Esophagus (tissue), 2 donors: Measurements from ENCODE around the gene RAD51D. TPM values are rescaled to one million over a fixed set of nuclear protein-coding genes. Genes with fewer than 3 reads are reported as not detected.
"Not testable (repeated sequence)": the region's sequence is repeated elsewhere in the genome, so short reads cannot be mapped to it uniquely, and the experiment has no call there.

Experiments
- H3K27ac ChIP-seq, 2 donors: one replicate each; pipeline ENCODE4 v1.5.1; 2013; ENCODE audit warnings: low read depth in 2 of 2, mild to moderate bottlenecking in 2 of 2, inconsistent platforms in 1 of 2, low read length in 1 of 2, moderate library complexity in 1 of 2
- H3K27me3 ChIP-seq, 2 donors: one replicate each; pipeline ENCODE4 v1.6.1; 2013; ENCODE audit warnings: low read length in 2 of 2, control low read depth in 1 of 2, mild to moderate bottlenecking in 1 of 2; ENCODE audit not compliant: insufficient read depth in 2 of 2, control insufficient read depth in 1 of 2
- H3K36me3 ChIP-seq, 2 donors: one replicate each; pipeline ENCODE4 v1.6.1; 2013; ENCODE audit warnings: low read length in 1 of 2; ENCODE audit not compliant: control insufficient read depth in 2 of 2, insufficient read depth in 2 of 2
- H3K4me1 ChIP-seq, 2 donors: one replicate each; pipeline ENCODE4 v1.6.1; 2013; ENCODE audit warnings: low read length in 1 of 2; ENCODE audit not compliant: control insufficient read depth in 2 of 2, insufficient read depth in 2 of 2
- H3K4me3 ChIP-seq, 2 donors: one replicate each; pipeline ENCODE4 v1.5.1; 2013; ENCODE audit warnings: low read length in 2 of 2, mild to moderate bottlenecking in 2 of 2, low read depth in 1 of 2, moderate library complexity in 1 of 2
- H3K9me3 ChIP-seq, 2 donors: one replicate each; pipeline ENCODE4 v1.6.1; 2013; ENCODE audit warnings: mild to moderate bottlenecking in 2 of 2, low read depth in 1 of 2, low read length in 1 of 2, moderate library complexity in 1 of 2; ENCODE audit not compliant: control insufficient read depth in 2 of 2, insufficient read depth in 1 of 2
- WGBS, 2 donors: extraction: QIAGEN DNeasy Blood & Tissue Kit; methylation state at CpG; one replicate each; pipeline ENCODE4 v1.1.7; 2013; 5-methylcytosine and 5-hydroxymethylcytosine counted together
- polyA plus RNA-seq, 2 donors: library from polyadenylated mRNA; stranded (reverse); fragments of 200-250 nt; gene quantifications; one replicate each; pipeline ENCODE4 v1.2.3, GENCODE V29; 2013
- donor health status: healthy with polysubstance abuse.
- donor health status: Bipolar disorder and iron deficiency.

RAD51D gene
- polyA plus RNA-seq, 2 donors: 2.7 to 3.8 TPM

DNA sequence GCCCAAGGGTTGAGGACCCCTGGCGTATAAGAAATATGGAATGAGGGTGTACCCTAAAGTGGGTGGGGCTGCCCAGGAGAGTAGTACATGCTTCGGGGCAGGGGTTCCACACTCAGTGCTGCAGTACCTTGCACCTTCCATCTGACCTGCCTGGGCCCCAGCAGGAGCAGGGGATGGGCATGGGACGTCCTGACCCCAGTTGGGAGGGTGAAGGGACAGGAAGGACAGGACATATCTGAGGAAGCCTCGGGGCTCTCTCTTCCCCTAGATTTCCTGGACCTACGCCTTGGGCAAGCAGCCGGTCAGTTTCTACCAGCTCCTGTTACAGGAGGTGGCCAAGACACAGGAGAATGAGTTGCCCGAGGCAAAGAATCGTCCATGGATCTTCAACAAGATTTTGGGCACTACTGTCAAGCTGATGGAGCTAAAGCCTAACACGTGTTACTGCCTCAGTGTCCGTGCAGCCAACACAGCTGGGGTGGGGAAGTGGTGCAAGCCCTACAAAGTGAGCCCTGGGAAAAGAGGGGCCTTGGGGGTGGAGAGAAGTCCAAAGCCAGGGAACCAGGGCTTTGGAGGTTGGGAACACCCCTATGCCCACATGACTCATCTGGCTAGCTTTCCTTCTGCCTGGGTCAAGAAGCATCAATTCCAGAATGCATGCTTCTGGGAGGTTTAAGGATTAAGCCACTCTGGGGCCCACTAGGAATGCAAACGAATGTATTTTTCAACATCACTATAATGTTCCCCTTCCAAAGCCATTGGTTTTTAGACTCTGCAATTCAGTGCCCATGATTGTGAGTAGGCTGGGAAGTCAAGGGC, 9.7 kb upstream of the RAD51D start:
- WGBS, 2 donors: 76 to 78% methylated on average over 11 of the region's 11 CpGs
- Histone ChIP-seq H3K4me1 (peaks cover 0 to 2% of the 10 kb centered on the region in 2 donors), H3K4me3 (no peak overlapping the region), H3K27me3 (no peaks in the 10 kb centered on the region), H3K9me3 (no peaks in the 10 kb centered on the region), H3K27ac (no peak overlapping the region), H3K36me3 (peaks cover 7 to 30% of the 10 kb centered on the region in 2 donors)

GRCh38 chr17:35127751-35128514, 8.3 kb upstream of the RAD51D start:
- H3K27ac ChIP-seq: no peak overlapping the region
- 75 to 86% methylated on average over 11 of the region's 11 CpGs for WGBS, 2 donors
- peaks cover 0 to 2% of the 10 kb centered on the region in 2 donors for H3K4me1 ChIP-seq
- no peaks in the 10 kb centered on the region for H3K27me3 ChIP-seq
- no peaks in the 10 kb centered on the region for H3K9me3 ChIP-seq
- H3K4me3 ChIP-seq: no peak overlapping the region
- peaks cover 4 to 17% of the 10 kb centered on the region in 2 donors for H3K36me3 ChIP-seq

DNA sequence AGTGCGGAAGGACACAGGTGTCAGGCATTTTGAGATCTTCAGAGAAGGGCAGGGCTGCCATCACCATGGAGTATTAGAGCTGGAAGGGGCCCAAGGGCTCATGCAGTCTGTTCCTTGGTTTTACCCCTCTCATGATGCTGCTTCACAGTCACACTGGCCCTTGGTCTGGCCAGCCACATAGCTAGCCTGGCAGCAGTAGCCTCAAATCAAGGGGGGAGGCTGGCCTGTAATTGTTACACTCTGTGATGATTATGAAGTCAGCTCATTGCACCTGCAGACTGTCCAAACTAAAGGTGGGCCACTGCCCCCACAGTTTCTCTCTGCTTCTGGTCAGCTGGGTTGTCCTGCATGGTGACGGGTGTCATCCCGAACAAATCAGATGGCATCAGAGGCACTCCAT, 1.7 kb upstream of the RAD51D start, which contains the start of gene FNDC8:
Gene FNDC8, plus strand, starts transcription at position 301 of the 400 bp plus-strand sequence. Its CDS starts 79 bp downstream, at position 380.
- Histone ChIP-seq H3K4me1 (peaks cover 3% of the 10 kb centered on the region in 2 donors), H3K27me3 (no peaks in the 10 kb centered on the region), H3K36me3 (no peaks in the 10 kb centered on the region), H3K27ac (no peak within 1 kb of the TSS), H3K9me3 (no peaks in the 10 kb centered on the region), H3K4me3 (no peak within 1 kb of the TSS)
- WGBS, 2 donors: 88 to 93% methylated on average over 3 of the region's 3 CpGs

DNA sequence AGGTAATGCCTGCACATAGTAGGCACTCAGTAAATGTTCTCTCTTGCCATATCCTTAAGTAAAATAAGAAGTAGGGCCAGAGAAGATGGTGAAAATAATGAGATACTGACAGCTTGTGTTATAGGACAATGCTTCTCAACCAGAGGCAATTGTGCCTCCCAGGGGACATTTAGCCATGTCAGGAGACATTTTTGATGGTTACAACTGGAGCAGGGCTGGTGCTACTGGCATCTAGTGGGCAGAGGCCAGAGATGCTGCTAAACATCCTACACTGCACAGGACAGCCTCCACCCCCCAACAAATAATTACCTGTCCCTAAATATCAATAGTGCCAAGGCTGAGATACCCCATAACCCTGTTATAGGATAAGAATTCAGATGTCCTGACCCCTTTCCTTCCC, 1.7 kb downstream of the RAD51D start:
- H3K9me3 ChIP-seq: no peaks in the 10 kb centered on the region
- no peak overlapping the region for H3K4me3 ChIP-seq
- peaks cover 3% of the 10 kb centered on the region in 2 donors for H3K4me1 ChIP-seq
- H3K27ac ChIP-seq: no peak overlapping the region
- no peaks in the 10 kb centered on the region for H3K36me3 ChIP-seq
- no peaks in the 10 kb centered on the region for H3K27me3 ChIP-seq

- 87 to 90% methylated on average over 12 of the region's 12 CpGs for whole genome bisulfite sequencing, 2 donors
- Histone ChIP-seq H3K27ac (no peak overlapping the region), H3K27me3 (no peaks in the 10 kb centered on the region), H3K4me1 (peaks cover 0 to 3% of the 10 kb centered on the region in 2 donors), H3K4me3 (no peak overlapping the region), H3K9me3 (no peaks in the 10 kb centered on the region), H3K36me3 (no peaks in the 10 kb centered on the region)
These were observed 2.8 kb downstream of the RAD51D start for GRCh38 chr17:35116845-35117244.

DNA sequence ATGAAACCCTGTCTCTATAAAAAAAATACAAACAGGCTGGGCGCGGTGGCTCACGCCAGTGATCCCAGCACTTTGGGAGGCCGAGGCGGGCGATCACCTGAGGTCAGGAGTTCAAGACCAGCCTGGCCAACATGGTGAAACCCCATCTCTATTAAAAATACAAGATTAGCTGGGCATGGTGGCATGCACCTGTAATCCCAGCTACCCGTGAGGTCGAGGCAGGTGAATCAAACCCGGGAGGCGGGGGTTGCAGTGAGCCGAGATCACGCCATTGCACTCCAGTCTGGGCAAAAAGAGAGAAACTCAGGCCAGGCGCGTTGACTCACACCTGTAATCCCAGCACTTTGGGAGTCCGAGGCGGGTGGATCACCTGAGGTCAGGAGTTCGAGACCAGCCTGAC, 8.9 kb downstream of the RAD51D start:
- not testable (repeated sequence) for H3K36me3 ChIP-seq, H3K4me3 ChIP-seq, H3K9me3 ChIP-seq, H3K27me3 ChIP-seq, H3K27ac ChIP-seq, H3K4me1 ChIP-seq
- WGBS, 2 donors: 97 to 99% methylated on average over 17 of the region's 17 CpGs

DNA sequence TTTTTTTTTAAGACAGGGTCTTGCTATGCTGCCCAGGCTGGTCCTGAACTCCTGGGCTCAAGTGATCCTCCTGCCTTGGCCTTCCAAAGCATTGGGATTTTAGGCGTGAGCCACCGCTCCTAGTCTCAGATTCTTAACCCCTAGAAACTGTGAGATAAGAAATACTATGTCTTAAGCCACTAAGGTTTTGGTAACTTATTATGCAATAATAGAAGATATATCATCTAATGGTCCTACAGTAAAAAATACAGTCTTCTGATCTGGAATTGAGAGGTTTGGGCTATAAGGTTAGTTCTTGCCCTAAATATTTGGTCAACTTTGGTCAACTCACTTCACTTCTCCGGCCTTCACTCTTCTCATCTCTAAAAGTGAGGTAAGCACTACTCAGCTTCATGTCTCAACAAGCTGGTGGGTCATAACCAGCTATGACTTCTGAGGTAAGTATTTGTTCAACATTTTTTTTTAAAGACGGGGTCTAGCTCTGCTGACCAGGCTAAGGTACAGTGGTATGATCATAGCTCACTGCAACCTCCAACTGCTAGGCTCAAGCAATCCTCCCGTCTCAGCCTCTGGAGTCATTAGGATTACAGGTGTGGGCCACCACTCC, 14.7 kb downstream of the RAD51D start:
- Histone ChIP-seq H3K4me1 (no peaks in the 10 kb centered on the region), H3K36me3 (peaks cover 5 to 9% of the 10 kb centered on the region in 2 donors)

DNA sequence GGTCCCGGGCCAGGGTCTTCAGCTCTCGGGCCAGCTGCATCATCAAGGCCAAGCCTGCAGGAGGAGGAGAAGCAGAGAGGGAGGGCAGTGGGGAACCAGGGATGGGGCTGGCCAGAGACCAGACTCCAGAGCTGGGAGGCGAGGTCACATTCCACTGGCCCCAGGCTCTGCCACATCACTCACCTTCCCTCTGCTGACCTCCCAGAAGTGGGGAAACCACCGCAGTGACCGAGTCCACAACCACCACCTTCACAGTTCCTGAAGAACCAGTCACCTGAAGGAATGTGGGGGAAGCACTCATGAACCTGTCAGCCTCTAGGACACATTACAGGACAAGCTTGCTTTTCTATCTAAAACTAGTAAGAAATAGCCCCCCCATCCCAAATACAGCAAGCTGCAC, 16.4 kb downstream of the RAD51D start:
- Histone ChIP-seq H3K36me3 (peaks cover 5 to 9% of the 10 kb centered on the region in 2 donors), H3K9me3 (no peaks in the 10 kb centered on the region), H3K4me3 (no peak overlapping the region), H3K4me1 (no peaks in the 10 kb centered on the region), H3K27me3 (no peaks in the 10 kb centered on the region), H3K27ac (no peak overlapping the region)
- WGBS, 2 donors: 92 to 97% methylated on average over 5 of the region's 5 CpGs

More for the DNA sequence above, 14.7 kb downstream of the RAD51D start:
- H3K27me3 ChIP-seq: no peaks in the 10 kb centered on the region
- H3K27ac ChIP-seq: no peak overlapping the region
- WGBS, 2 donors: 95 to 98% methylated on average over 5 of the region's 5 CpGs
- no peaks in the 10 kb centered on the region for H3K9me3 ChIP-seq
- no peak overlapping the region for H3K4me3 ChIP-seq

DNA sequence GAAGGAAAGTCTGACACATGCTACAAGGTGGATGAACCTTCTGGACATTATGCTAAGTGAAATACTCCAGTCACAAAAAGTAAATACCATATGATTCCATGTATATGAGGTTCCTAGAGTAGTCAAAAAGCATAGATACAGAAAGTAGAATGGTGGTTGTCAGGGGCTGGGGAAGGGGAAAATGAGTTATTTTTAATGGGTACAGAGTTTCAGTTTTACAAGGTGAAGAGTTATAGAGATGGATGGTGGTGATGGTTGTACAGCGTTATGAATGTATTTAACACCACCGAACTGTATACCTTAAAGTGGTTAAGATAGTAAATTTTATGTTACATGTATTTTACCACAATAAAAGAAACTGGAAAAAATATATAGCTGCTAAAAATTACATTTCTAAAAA, 17.9 kb downstream of the RAD51D start:
- no peaks in the 10 kb centered on the region for H3K27me3 ChIP-seq
- no peak overlapping the region for H3K27ac ChIP-seq
- 90% methylated on average over 2 of the region's 2 CpGs for WGBS, 2 donors
- H3K4me1 ChIP-seq: no peaks in the 10 kb centered on the region
- H3K9me3 ChIP-seq: no peaks in the 10 kb centered on the region
- H3K36me3 ChIP-seq: peaks cover 5 to 9% of the 10 kb centered on the region in 2 donors
- H3K4me3 ChIP-seq: no peak overlapping the region
